ENCODE data around the gene ZBTB20.

The ZBTB20 gene

GRCh38 chr3:114502204-114502603, 644.9 kb downstream of the ZBTB20 start:
- no peak for DNase-seq

DNA sequence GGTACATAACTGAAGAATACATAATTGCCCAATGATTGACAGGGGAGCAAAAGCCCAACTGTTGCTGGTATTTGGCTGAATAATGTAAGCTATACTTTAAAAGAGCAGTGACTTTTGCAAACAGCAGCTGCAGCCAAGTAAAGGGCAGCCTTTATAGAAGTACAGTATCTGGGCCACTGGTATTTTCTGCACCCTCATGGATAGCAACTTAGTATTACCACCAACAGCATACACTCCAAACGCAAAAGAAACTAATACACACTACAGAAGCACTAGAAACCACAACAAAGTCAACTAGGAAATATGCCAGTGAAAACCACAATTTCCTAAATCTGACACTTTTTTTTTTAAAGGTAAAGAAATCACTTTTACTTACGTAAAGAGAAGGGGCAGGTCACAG, 647.1 kb downstream of the ZBTB20 start:
- no peak for DNase-seq

GRCh38 chr3:114498539-114499370, 648.3 kb downstream of the ZBTB20 start:
- no peak for DNase-seq

GRCh38 chr3:114496874-114497273, 650.2 kb downstream of the ZBTB20 start:
- no peak for DNase-seq

DNA sequence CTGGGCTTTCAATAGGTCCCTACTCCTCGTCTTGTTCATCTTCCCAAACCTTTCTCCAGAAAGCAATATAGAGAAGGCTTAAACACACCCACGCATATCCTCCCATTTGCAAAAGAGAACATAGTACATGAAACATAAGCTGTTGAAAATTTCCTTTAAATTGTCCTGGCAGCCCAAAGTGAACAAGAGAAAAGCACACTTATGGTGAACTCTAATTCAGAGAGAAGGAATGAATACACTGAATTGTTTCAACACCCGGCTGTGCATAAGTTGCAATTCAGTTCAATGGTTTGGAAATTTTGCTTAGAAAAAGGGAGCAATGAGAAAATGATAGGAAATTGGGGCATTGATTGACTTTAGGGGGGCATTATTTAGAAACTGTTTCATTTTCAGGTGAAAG, 650.6 kb downstream of the ZBTB20 start:
- no peak for DNase-seq

DNA sequence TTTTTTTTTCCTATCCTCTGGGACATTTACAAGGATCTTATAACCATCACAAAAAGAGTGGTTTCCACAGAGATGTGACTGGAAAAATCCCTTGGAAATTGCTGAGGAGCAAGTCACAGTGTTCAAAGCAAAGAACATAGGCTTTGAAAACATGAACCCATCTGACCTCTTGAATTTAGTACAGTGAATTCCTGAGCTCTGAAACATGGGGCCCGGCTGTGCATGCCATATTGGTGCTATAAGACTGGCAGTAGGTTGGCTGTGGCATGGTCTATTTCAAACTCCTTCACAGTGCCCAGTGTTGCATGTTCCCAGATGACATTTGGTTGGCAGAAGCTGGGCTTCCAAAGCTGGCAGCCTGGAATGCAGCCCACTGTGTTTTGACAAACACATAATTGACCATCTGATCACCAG, 651.1 kb downstream of the ZBTB20 start:
- DNase-seq: no peak

DNA sequence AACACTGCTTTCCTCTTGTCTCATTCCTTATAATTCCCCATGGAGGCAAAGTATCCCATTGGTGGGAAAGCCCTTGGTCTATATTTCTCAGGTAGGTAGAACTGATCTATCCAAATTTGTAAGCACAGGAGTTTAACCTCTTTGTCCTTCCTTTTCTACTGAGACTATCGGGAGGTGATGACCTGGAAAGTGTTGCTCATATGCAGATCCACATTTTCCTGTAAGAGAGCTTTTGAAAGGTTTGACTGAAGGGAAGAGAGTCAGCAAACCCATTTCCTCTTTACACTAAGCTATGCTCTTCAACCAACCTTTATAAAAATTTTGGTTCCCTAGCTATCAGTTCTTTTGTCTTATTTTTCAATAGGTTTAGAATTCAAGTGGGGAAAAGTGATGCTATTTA, 652.6 kb downstream of the ZBTB20 start:
- DNase-seq: no peak

DNA sequence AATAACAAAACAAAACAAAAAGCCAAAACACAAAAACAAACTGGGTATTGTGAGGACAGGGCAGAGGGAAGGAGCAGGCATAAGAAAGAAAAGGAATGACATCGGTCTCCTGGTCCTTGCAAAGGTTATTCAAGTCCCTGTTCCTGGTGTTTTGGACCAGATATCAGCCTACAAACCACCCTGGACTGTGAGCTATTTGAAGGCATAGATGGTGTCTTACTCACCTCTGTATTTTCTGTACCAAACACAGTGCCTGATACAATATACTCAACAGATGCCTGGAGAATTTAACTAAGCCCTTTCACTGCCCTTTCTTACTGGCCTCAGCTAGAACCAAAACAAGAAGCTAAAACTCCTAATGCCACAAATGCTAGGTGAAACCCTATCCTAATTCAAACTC, 656.3 kb downstream of the ZBTB20 start:
- DNase-seq: no peak

GRCh38 chr3:114487502-114487901, 659.6 kb downstream of the ZBTB20 start:
- no peak for DNase-seq

GRCh38 chr3:114484919-114485318, 662.2 kb downstream of the ZBTB20 start:
- DNase-seq: no peak

DNA sequence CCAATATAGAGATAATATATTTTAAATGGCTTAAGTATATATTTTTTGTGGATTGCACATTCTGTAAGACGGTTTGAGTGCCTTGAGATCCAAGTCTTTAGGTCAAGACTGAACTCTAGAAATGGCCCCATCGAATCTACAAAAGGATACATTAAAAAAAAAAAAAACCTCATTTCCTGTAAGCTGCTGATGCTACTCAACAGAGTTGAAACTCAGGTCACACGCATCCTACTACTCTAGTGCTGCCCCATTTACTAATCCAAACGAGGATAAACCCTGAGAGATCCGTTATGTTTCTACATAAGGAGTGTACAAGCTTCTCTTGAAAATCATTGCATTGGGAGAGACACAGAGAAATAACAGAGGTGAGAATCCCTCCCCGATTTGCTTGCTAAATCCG, 666.0 kb downstream of the ZBTB20 start:
- DNase-seq: no peak

DNA sequence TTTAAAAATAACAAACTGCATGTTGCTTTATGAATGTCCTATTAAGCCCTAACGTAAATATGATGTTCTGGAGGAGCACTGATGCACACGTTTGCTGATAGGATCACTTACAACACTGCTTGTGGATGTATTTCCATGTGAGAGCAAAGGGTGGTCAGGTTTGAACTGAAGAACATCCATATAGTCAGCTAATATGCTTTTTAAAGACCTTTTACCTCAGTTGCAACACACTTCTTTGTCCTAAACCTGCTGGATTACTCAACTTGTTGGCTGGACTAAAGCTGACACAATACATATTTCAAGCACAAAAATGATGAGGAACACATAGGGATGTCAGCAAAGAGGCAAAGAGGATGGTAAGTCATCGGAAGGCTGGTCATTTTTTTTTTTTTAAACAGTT, 666.6 kb downstream of the ZBTB20 start:
- DNase-seq: no peak

GRCh38 chr3:114478801-114479200, 668.3 kb downstream of the ZBTB20 start:
- no peak for DNase-seq

GRCh38 chr3:114476511-114476910, 670.6 kb downstream of the ZBTB20 start:
- DNase-seq: no peak

DNA sequence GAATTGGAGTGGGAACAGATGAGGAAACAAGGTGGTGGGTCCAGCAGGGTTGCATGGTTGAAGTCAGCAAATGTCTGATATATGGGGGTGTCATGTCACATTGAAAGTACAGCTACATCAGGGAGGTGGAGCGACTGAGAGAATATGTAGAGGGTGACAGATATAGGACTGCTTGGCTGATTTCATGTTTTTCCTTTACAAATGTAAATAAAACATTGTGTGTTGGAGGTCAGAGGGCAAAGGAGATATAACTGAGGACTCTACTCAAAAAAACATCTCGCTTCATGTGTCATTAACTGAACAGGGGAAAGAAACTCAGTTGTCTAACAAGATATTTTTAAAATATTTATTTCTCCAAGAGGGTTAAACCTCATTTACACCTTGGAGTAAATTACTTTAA, 675.6 kb downstream of the ZBTB20 start:
- DNase-seq: no peak

DNA sequence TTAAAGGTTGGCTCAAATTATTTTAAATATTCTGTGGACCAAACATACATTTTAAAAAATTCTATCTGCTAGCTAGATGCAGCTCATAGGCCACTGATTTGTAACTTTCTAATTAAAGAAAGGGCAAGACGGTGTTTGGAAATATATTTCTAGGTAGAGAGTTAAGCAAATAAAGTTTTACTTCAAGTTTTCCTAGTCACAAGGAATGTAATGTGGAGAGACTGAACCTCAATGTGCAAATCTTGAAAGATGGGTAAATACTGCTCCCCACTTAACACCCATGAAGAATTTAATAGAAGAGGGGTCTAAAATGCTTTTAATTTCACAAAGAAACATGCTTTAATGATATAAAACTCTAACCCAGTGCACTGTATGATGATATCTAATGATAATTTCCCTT, 678.0 kb downstream of the ZBTB20 start:
- no peak for DNase-seq

DNA sequence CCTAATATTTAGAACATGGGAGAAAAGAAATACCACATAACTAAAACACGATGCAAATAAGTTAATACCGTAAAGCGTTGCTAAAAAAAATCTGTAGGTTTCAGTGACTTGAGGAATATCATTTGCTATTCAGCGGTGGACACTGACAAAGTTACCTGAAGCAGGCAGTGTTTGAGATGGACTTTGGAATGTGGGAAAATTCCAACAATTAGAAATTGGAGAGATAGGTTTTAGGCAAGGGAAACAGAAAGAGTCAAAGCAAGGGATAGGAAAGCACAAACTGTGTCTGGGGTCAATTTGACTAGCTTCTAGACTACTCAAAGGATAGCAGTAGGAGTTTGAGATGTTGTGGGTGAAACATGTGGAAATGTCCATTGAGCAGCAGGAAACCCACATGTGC, 680.3 kb downstream of the ZBTB20 start:
- DNase-seq: no peak

DNA sequence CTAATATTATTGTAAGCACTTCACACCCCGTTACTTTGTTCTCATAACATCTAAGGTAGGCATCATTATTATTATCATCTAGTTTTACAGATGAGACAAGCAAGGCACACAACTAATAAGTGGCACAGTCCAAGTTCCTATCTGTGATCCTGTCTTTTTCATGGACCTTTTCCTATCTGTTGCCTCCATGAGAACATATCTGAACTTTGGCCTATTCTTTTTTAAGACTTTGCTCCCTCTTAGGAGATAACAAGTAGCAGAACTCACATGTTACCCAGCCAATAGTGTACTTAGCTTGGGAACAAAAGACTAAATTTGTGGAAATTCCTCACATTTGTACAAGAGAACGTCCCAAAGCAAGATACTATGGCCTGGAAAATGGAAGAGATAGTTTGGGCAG, 680.8 kb downstream of the ZBTB20 start:
- DNase-seq: no peak

DNA sequence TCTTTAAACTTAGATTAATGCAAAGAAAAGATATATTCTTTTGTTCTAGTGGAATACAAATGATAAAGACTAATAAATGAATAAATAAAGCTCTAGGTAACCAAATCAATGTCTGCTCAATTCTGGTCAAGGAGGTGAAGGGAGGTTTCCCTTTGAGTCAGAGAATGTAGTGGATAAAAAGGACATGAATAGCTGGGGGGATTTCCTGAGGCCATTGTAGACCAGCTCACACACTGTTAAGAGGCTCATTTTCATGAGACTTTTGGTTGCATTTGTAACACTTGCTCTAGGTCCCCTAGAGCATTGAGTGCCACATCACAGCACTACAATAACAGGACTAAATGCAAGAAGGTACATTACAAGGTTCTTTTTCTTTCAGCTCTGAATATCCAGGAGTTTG, 682.5 kb downstream of the ZBTB20 start:
- no peak for DNase-seq

DNA sequence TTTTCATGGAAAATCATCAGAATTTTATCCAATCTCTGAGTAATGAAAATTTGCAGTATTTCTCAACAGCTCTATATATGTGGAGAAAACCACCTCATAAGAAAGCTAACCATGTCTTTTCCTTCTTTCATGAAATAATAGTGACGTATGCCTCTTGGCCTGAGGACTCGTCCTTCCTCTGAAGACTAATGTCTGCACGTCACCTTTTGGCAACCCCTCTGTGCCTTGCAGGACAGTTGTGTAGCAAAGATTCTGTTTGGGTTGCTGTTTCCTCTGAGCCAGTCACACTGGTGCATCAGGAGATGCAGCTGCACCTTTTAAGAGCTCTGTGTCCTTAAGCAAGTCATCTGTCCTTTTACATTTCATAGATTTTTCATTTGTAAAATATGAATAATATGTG, 684.3 kb downstream of the ZBTB20 start:
- DNase-seq: no peak

DNA sequence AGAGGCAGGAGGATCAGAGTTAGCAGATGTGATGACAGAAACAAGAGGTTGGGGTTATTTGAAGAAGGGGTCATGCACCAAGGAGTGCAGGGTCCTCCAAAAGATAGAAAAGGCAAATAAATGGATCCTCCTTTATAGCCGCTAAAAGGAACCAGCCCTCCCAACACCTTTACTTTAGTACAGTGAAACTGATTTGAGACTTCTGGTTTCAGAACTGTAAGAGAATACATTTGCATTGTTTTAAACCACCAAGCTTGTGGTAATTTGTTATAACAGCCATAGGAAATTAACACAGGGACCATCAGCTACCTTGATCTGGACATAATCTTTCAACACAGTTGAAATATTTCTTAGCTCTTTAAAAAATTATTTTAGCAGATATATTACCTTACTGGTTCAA, 686.6 kb downstream of the ZBTB20 start:
- DNase-seq: no peak

- no peak for DNase-seq
These were observed 690.3 kb downstream of the ZBTB20 start for GRCh38 chr3:114456742-114457141.

- no peak for DNase-seq
These were observed 691.7 kb downstream of the ZBTB20 start for GRCh38 chr3:114455432-114455831.

DNA sequence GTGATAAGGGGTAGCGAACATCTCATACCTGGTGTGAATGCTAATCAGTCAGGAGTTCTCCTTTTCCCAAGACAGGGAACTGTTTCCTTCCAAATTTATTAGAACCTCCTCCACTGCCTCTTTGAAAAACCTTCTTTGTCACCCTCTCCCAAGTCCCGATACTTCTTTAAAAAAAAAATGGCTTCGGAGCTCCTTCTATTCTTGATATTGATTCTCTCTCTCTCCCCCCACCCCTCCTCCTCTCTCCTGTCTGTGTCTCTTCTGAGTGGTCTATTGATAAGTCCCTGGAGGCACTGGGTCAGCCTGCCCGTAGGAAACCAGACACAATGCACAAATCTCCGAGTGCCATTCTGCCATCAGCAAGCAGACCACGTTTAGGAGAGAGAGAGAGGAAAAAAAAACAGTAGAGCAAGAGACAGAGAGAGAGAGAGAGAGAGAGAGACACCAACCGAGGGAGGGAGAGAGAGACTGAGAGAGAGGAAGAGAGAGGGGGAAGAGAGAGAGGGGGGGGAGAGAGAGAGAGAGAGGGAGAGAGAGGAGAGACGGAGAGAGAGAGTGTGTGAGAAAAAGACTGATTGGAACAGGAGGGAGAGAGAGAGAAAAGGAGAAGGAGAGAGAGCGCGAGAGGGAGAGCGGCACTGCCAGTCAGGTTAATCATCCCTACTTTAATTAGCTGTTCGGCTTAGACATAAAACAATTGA, 692.4 kb downstream of the ZBTB20 start:
- no peak for DNase-seq

DNA sequence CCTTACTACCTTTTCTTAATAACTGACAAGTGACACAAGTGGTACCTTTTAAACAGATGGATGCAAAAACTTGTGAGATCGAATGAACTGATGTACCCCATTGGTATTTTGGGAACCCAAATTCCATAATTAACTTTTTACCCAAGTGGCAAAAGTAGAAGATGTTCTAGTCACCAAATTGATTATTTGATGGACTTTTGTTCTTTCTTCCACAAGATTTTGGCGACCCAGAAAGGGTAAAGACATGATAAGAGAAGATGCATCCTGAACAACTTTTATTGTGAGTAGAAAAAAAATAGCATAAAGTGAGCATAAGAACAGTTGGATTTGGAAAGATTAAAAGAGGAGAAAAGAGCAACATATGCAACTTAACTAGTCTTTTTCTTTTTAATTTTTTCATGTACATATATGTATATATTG, 693.7 kb downstream of the ZBTB20 start:
- no peak for DNase-seq
